ENCODE results near the gene ADM.
"Not testable (repeated sequence)": the region's sequence is repeated elsewhere in the genome, so short reads cannot be mapped to it uniquely, and the experiment has no call there.

ADM gene

GRCh38 chr11:10304495-10305261 lies at the start of gene ADM:
Gene ADM (plus strand): TSS chr11:10305073. CDS start chr11:10305701, 628 bp downstream.
- DNase-seq, result peak; percentile 83

- DNase-seq, result no peak
Measured at GRCh38 chr11:10255388-10256125, 49.3 kb upstream of the ADM start.

- DNase-seq, result peak; percentile 43
Measured at GRCh38 chr11:10257478-10257877, 47.4 kb upstream of the ADM start.

- no peak for DNase-seq
Measured at GRCh38 chr11:10261821-10262220, 43.1 kb upstream of the ADM start.

GRCh38 chr11:10263929-10264328 lies 40.9 kb upstream of the ADM start:
- DNase-seq, result no peak

GRCh38 chr11:10264716-10265115 lies 40.2 kb upstream of the ADM start:
- not testable (repeated sequence) for DNase-seq

- DNase-seq, result no peak
Measured at GRCh38 chr11:10265936-10266335, 38.9 kb upstream of the ADM start.

GRCh38 chr11:10267821-10268220 lies 37.1 kb upstream of the ADM start:
- DNase-seq, result no peak

GRCh38 chr11:10268746-10269488 lies 36.0 kb upstream of the ADM start:
- DNase-seq, result no peak

- DNase-seq, result no peak
Measured at GRCh38 chr11:10272132-10272531, 32.7 kb upstream of the ADM start.

- no peak for DNase-seq
Measured at GRCh38 chr11:10273738-10274137, 31.1 kb upstream of the ADM start.

GRCh38 chr11:10274726-10275125 lies 30.1 kb upstream of the ADM start:
- no peak for DNase-seq

GRCh38 chr11:10275714-10276113 lies 29.2 kb upstream of the ADM start:
- DNase-seq, result no peak

- no peak for DNase-seq
Measured at GRCh38 chr11:10282117-10282516, 22.8 kb upstream of the ADM start.

- DNase-seq, result no peak
Measured at GRCh38 chr11:10283991-10284390, 20.9 kb upstream of the ADM start.

- no peak for DNase-seq
Measured at GRCh38 chr11:10285148-10285802, 19.6 kb upstream of the ADM start.

- DNase-seq, result no peak
Measured at GRCh38 chr11:10287140-10287539, 17.7 kb upstream of the ADM start.

- no peak for DNase-seq
Measured at GRCh38 chr11:10287766-10288715, 16.8 kb upstream of the ADM start.

- no peak for DNase-seq
Measured at GRCh38 chr11:10288881-10289764, 15.8 kb upstream of the ADM start.

GRCh38 chr11:10289765-10290380 lies 15.0 kb upstream of the ADM start:
- no peak for DNase-seq

Measured in DMS153 (cell line).